Measurements from ENCODE around the gene OR7A10.

The OR7A10 gene

DNA sequence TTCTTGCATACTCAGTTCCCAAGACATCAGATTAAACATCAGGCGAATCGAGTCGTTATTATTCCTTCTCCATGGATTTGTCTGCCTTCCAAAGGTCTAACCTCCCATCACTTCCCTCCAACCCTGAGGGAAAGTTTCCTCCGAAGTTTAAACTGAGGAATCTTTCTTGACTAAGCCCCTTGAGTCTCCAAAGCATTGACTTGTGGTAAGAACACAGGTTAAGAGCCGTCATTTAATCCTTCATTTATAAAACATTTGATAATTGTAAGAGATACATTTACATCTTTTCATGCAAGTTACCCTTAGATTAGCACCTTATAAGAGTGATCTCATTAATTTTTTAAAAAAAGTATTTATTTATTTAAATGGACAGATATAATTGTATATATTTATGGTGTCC is at the start of gene OR7A10:
OR7A10 (minus strand) TSS at position 101 of the 400 bp plus-strand sequence. CDS start 7,045 bp downstream, outside the sequence.
- Histone ChIP-seq H3K4me1 (ENCODE audit: control insufficient read depth, insufficient read depth, low read length) (no peaks in the 10 kb centered on the region), H3K27me3 (ENCODE audit: control insufficient read depth, insufficient read depth, low read length) (no peaks in the 10 kb centered on the region), H3K36me3 (ENCODE audit: control insufficient read depth, insufficient read depth, low read length) (no peaks in the 10 kb centered on the region), H3K9me3 (ENCODE audit: control insufficient read depth, low read length) (no peaks in the 10 kb centered on the region), H3K4me3 (ENCODE audit: low read length) (no peak within 1 kb of the TSS), H3K9ac (ENCODE audit: low read length) (no peak within 1 kb of the TSS)

GRCh38 chr19:14890643-14891379 is 42.1 kb upstream of the OR7A10 start:
- Histone ChIP-seq H3K9ac (ENCODE audit: low read length) (no peak overlapping the region), H3K36me3 (ENCODE audit: control insufficient read depth, insufficient read depth, low read length) (no peaks in the 10 kb centered on the region), H3K9me3 (ENCODE audit: control insufficient read depth, low read length) (no peaks in the 10 kb centered on the region), H3K27me3 (ENCODE audit: control insufficient read depth, insufficient read depth, low read length) (no peaks in the 10 kb centered on the region), H3K4me1 (ENCODE audit: control insufficient read depth, insufficient read depth, low read length) (peaks cover 3% of the 10 kb centered on the region), H3K4me3 (ENCODE audit: low read length) (no peak overlapping the region)

DNA sequence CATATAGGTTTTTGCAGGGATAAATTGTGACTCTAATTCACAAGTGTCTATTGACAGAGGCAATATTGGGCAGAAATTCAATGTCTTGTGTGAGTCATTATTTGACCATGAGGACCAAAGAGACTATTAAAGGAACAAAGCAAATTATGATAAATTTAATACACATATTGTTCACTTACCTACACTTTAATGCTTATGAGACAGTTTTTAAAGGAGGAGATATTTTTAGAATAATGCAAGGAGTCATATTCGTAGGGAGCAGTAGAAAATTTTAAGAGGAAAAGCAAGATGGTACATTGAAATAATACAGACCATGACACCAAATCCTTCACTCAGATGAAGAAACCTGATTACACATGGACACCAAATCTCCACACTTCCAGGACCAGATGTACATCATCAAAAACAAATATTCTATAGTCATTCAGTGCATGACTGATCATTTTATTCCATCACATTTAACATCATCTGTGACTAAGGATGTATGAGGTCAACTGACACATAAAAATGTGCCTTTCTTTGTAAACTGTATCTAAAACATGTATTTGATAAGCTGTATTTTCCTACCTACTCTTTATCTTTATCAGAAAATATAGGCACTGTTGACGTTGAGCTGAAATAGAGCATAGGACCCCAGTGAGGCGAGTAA is 41.4 kb upstream of the OR7A10 start:
- H3K9ac ChIP-seq (ENCODE audit: low read length), result no peak overlapping the region
- no peaks in the 10 kb centered on the region for H3K36me3 ChIP-seq (ENCODE audit: control insufficient read depth, insufficient read depth, low read length)
- H3K4me1 ChIP-seq (ENCODE audit: control insufficient read depth, insufficient read depth, low read length), result peaks cover 3% of the 10 kb centered on the region
- H3K4me3 ChIP-seq (ENCODE audit: low read length), result no peak overlapping the region
- H3K9me3 ChIP-seq (ENCODE audit: control insufficient read depth, low read length), result no peaks in the 10 kb centered on the region
- H3K27me3 ChIP-seq (ENCODE audit: control insufficient read depth, insufficient read depth, low read length), result no peaks in the 10 kb centered on the region

DNA sequence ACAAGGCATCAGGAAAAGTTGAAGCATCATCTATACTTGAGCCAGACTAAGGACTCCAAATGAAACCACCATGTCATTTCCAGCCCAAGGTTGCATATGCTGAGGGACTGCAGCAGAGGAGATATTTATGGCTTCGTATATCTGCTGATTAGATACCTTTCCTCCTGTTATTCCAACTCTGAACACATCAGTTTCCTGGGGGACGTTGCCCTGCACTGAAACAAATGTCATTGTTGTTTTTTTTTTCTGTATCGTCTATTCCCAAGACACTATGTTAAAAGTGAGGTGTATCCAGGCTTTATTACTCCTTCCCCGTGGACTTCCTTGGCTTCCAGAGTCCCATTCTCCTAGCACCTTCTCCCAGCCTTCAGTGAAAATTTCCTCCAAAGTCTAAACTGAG is 37.3 kb upstream of the OR7A10 start, which contains the start of gene OR7A17:
OR7A17 (minus strand) TSS at position 101 of the 400 bp plus-strand sequence. CDS start 4,777 bp downstream, outside the sequence.
- Histone ChIP-seq H3K4me3 (ENCODE audit: low read length) (no peak within 1 kb of the TSS), H3K36me3 (ENCODE audit: control insufficient read depth, insufficient read depth, low read length) (no peaks in the 10 kb centered on the region), H3K9ac (ENCODE audit: low read length) (no peak within 1 kb of the TSS), H3K4me1 (ENCODE audit: control insufficient read depth, insufficient read depth, low read length) (peaks cover 3% of the 10 kb centered on the region), H3K27me3 (ENCODE audit: control insufficient read depth, insufficient read depth, low read length) (no peaks in the 10 kb centered on the region), H3K9me3 (ENCODE audit: control insufficient read depth, low read length) (no peaks in the 10 kb centered on the region)

GRCh38 chr19:14871619-14872230 is 23.0 kb upstream of the OR7A10 start:
- Histone ChIP-seq H3K9ac (ENCODE audit: low read length) (no peak overlapping the region), H3K36me3 (ENCODE audit: control insufficient read depth, insufficient read depth, low read length) (no peaks in the 10 kb centered on the region), H3K4me1 (ENCODE audit: control insufficient read depth, insufficient read depth, low read length) (no peaks in the 10 kb centered on the region), H3K9me3 (ENCODE audit: control insufficient read depth, low read length) (no peaks in the 10 kb centered on the region), H3K27me3 (ENCODE audit: control insufficient read depth, insufficient read depth, low read length) (no peaks in the 10 kb centered on the region), H3K4me3 (ENCODE audit: low read length) (no peak overlapping the region)

DNA sequence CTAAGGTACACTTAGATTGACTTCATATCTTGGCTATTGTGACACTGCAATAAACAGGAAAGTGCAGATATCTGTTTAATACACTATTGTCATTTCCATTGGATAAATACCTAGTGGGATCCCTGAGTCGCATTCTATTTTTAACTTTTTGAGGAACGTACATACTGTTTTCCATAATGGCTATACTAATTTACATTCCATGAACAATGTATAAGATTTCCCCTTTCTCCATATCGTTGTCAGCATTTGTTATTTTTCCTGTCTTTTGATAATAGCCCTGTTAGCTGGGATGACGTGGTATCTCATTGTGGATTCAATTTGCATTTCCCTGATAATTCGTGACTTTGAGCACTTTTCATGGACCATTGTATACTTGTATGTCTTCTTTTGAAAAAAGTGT is 19.8 kb upstream of the OR7A10 start:
- no peaks in the 10 kb centered on the region for H3K9me3 ChIP-seq (ENCODE audit: control insufficient read depth, low read length)
- no peak overlapping the region for H3K4me3 ChIP-seq (ENCODE audit: low read length)
- H3K4me1 ChIP-seq (ENCODE audit: control insufficient read depth, insufficient read depth, low read length), result no peaks in the 10 kb centered on the region
- no peaks in the 10 kb centered on the region for H3K27me3 ChIP-seq (ENCODE audit: control insufficient read depth, insufficient read depth, low read length)
- H3K9ac ChIP-seq (ENCODE audit: low read length), result no peak overlapping the region
- no peaks in the 10 kb centered on the region for H3K36me3 ChIP-seq (ENCODE audit: control insufficient read depth, insufficient read depth, low read length)

- Histone ChIP-seq H3K27me3 (ENCODE audit: control insufficient read depth, insufficient read depth, low read length) (no peaks in the 10 kb centered on the region), H3K4me3 (ENCODE audit: low read length) (no peak overlapping the region), H3K9ac (ENCODE audit: low read length) (no peak overlapping the region), H3K9me3 (ENCODE audit: control insufficient read depth, low read length) (no peaks in the 10 kb centered on the region), H3K36me3 (ENCODE audit: control insufficient read depth, insufficient read depth, low read length) (no peaks in the 10 kb centered on the region), H3K4me1 (ENCODE audit: control insufficient read depth, insufficient read depth, low read length) (no peaks in the 10 kb centered on the region)
Observed at GRCh38 chr19:14843578-14843977, 5.1 kb downstream of the OR7A10 start.

DNA sequence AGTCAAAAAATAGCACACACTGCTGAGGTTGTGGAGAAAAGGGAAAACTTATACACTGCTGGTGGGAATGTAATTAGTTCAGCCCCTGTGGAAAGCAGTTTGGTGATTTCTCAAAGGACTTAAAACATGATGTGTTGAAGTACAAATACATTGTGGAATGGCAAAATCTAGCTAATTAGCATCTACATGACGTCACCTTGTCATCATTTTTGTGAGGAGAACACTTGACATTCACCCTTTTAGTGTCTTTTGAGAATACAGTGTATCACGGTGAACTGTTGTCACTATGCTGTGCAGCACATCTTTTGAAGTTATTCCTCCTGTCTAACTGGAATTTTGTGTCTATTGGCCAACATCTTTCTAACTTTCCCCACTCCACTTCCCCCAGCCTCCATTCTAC is 5.6 kb downstream of the OR7A10 start:
- Histone ChIP-seq H3K9me3 (ENCODE audit: control insufficient read depth, low read length) (no peaks in the 10 kb centered on the region), H3K9ac (ENCODE audit: low read length) (no peak overlapping the region), H3K36me3 (ENCODE audit: control insufficient read depth, insufficient read depth, low read length) (no peaks in the 10 kb centered on the region), H3K4me1 (ENCODE audit: control insufficient read depth, insufficient read depth, low read length) (no peaks in the 10 kb centered on the region), H3K27me3 (ENCODE audit: control insufficient read depth, insufficient read depth, low read length) (no peaks in the 10 kb centered on the region), H3K4me3 (ENCODE audit: low read length) (no peak overlapping the region)

- Histone ChIP-seq H3K4me3 (ENCODE audit: low read length) (no peak overlapping the region), H3K9me3 (ENCODE audit: control insufficient read depth, low read length) (no peaks in the 10 kb centered on the region), H3K27me3 (ENCODE audit: control insufficient read depth, insufficient read depth, low read length) (no peaks in the 10 kb centered on the region), H3K4me1 (ENCODE audit: control insufficient read depth, insufficient read depth, low read length) (no peaks in the 10 kb centered on the region), H3K36me3 (ENCODE audit: control insufficient read depth, insufficient read depth, low read length) (no peaks in the 10 kb centered on the region), H3K9ac (ENCODE audit: low read length) (no peak overlapping the region)
Observed at GRCh38 chr19:14840206-14840605, 8.5 kb downstream of the OR7A10 start.

- no peak overlapping the region for H3K4me3 ChIP-seq (ENCODE audit: low read length)
- H3K4me1 ChIP-seq (ENCODE audit: control insufficient read depth, insufficient read depth, low read length), result no peaks in the 10 kb centered on the region
- H3K9me3 ChIP-seq (ENCODE audit: control insufficient read depth, low read length), result no peaks in the 10 kb centered on the region
- no peak overlapping the region for H3K9ac ChIP-seq (ENCODE audit: low read length)
- no peaks in the 10 kb centered on the region for H3K27me3 ChIP-seq (ENCODE audit: control insufficient read depth, insufficient read depth, low read length)
- no peaks in the 10 kb centered on the region for H3K36me3 ChIP-seq (ENCODE audit: control insufficient read depth, insufficient read depth, low read length)
Observed at GRCh38 chr19:14837391-14837790, 11.3 kb downstream of the OR7A10 start.

DNA sequence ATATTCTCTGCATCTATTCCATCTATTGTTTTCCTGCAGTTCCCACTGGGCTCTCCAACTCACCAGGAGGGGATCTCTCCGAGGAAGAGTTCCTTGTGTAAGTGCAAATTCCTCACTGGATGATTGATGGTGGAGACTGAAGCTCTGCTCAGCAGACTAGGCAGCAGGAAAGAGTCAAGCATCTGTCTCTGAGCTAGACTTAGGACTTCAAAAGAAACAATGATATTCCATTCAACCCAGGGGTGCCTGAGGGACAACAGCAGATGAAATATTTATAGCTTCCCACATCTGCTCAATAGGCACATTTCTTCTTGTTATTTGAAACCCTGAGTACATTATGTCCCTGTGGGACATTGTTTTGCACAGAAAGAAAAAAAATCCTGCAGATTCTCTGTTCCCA is 13.7 kb downstream of the OR7A10 start, which contains the start of the genes OR7A5 and OR7C1:
OR7A5 (minus strand) TSS at position 175 of the 400 bp plus-strand sequence. CDS start 6,944 bp downstream, outside the sequence.
OR7C1 (minus strand) TSS at position 175 of the 400 bp plus-strand sequence. CDS start 35,049 bp downstream, outside the sequence.
- H3K9me3 ChIP-seq (ENCODE audit: control insufficient read depth, low read length), result no peaks in the 10 kb centered on the region
- no peak within 1 kb of the TSS for H3K4me3 ChIP-seq (ENCODE audit: low read length)
- no peaks in the 10 kb centered on the region for H3K27me3 ChIP-seq (ENCODE audit: control insufficient read depth, insufficient read depth, low read length)
- H3K36me3 ChIP-seq (ENCODE audit: control insufficient read depth, insufficient read depth, low read length), result no peaks in the 10 kb centered on the region
- no peak within 1 kb of the TSS for H3K9ac ChIP-seq (ENCODE audit: low read length)
- no peaks in the 10 kb centered on the region for H3K4me1 ChIP-seq (ENCODE audit: control insufficient read depth, insufficient read depth, low read length)

DNA sequence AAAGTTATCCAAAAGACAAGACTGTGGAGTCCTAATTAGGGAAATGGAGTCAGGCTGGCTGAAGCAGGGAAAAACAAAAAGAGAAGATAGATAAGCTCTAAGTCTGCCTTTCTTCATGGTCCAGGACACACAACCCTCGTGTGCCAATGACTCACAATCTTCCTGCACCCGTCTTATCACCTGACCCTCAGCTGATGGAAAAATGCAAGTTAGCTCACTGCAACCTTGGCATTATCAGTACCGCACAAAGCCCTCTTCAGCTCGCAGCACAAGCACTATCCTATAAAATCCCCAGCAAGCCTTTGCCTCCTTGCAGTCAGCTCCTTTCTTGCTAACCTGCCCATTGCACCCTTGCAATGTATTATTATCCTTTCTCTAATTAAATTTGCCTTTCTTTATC is 18.0 kb downstream of the OR7A10 start:
- no peak overlapping the region for H3K9ac ChIP-seq (ENCODE audit: low read length)
- H3K36me3 ChIP-seq (ENCODE audit: control insufficient read depth, insufficient read depth, low read length), result no peaks in the 10 kb centered on the region

More for the DNA sequence above, 18.0 kb downstream of the OR7A10 start:
- no peaks in the 10 kb centered on the region for H3K4me1 ChIP-seq (ENCODE audit: control insufficient read depth, insufficient read depth, low read length)
- no peaks in the 10 kb centered on the region for H3K9me3 ChIP-seq (ENCODE audit: control insufficient read depth, low read length)
- H3K4me3 ChIP-seq (ENCODE audit: low read length), result no peak overlapping the region
- no peaks in the 10 kb centered on the region for H3K27me3 ChIP-seq (ENCODE audit: control insufficient read depth, insufficient read depth, low read length)
